ENCODE results near the gene KRTAP23-1. TPM values are rescaled to one million over a fixed set of nuclear protein-coding genes. Genes with fewer than 3 reads are reported as not detected.

KRTAP23-1 gene
- total RNA-seq, 1 donor from 2014 or later = not detected

DNA sequence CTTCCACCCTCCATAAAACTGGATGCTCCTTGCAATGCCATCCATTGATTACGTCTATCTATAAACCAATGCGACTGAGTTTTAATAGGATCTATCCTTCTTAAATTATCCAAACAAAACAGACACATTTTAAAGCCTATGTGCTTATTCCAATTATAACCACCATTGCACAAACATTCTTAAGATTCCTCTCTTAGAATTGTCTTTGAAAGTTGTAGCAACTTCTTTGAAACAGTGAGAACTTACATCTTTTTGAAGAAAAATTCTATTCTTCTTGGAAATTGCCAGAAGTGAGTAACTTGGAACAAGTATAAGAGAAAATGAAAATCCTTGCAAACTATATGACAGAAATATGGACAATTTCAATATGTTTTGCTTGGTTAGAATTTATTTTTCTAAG lies 28.2 kb downstream of the KRTAP23-1 start, which contains the start of gene KRTAP26-1:
KRTAP26-1 (minus strand) TSS at position 101 of the 400 bp plus-strand sequence. CDS start 280 bp downstream, outside the sequence.
- H3K36me3 Mint-ChIP-seq (ENCODE audit: low read depth, unreplicated experiment) = no peaks in the 10 kb centered on the region
- H3K4me1 Mint-ChIP-seq (ENCODE audit: unreplicated experiment) = peaks cover 7% of the 10 kb centered on the region
- no peaks in the 10 kb centered on the region for H3K27me3 Mint-ChIP-seq (ENCODE audit: unreplicated experiment)
- no peak within 1 kb of the TSS for H3K27ac Mint-ChIP-seq (ENCODE audit: unreplicated experiment)
- no peaks in the 10 kb centered on the region for H3K9me3 Mint-ChIP-seq (ENCODE audit: unreplicated experiment)
- TF ChIP-seq, protein P1, sequence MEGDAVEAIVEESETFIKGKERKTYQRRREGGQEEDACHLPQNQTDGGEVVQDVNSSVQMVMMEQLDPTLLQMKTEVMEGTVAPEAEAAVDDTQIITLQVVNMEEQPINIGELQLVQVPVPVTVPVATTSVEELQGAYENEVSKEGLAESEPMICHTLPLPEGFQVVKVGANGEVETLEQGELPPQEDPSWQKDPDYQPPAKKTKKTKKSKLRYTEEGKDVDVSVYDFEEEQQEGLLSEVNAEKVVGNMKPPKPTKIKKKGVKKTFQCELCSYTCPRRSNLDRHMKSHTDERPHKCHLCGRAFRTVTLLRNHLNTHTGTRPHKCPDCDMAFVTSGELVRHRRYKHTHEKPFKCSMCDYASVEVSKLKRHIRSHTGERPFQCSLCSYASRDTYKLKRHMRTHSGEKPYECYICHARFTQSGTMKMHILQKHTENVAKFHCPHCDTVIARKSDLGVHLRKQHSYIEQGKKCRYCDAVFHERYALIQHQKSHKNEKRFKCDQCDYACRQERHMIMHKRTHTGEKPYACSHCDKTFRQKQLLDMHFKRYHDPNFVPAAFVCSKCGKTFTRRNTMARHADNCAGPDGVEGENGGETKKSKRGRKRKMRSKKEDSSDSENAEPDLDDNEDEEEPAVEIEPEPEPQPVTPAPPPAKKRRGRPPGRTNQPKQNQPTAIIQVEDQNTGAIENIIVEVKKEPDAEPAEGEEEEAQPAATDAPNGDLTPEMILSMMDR (IDR thresholded peaks at IDR 0.05; ENCODE audit: unreplicated experiment) = no peak
- H3K4me3 Mint-ChIP-seq (ENCODE audit: unreplicated experiment) = no peak within 1 kb of the TSS
- no peak for DNase-seq (ENCODE audit: low spot score)

DNA sequence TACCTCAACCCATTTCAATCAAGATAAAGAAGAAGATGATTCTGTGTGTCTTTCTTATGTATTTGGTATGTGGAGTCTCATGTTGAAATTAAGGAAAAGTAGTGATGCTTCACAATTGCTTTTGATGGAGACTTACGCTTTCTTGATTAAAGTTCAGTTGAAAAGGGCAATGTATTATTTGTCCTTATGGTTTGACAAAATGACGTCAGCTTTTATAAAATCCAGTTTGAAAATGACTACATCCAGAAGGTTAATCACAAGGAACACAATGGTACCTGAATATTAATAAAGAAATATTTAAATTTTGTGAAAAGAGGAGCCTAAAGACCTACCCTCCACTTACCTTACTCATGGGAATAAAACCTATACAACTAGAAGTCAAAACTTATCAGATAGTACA lies 32.7 kb downstream of the KRTAP23-1 start:
- Mint-ChIP-seq H3K9me3 (ENCODE audit: unreplicated experiment) (no peaks in the 10 kb centered on the region), H3K27me3 (ENCODE audit: unreplicated experiment) (no peaks in the 10 kb centered on the region), H3K27ac (ENCODE audit: unreplicated experiment) (no peak overlapping the region), H3K36me3 (ENCODE audit: low read depth, unreplicated experiment) (no peaks in the 10 kb centered on the region), H3K4me3 (ENCODE audit: unreplicated experiment) (no peak overlapping the region), H3K4me1 (ENCODE audit: unreplicated experiment) (peaks cover 7% of the 10 kb centered on the region)
- no peak for DNase-seq (ENCODE audit: low spot score)
- TF ChIP-seq, protein P1 (IDR thresholded peaks at IDR 0.05; ENCODE audit: unreplicated experiment) = no peak

DNA sequence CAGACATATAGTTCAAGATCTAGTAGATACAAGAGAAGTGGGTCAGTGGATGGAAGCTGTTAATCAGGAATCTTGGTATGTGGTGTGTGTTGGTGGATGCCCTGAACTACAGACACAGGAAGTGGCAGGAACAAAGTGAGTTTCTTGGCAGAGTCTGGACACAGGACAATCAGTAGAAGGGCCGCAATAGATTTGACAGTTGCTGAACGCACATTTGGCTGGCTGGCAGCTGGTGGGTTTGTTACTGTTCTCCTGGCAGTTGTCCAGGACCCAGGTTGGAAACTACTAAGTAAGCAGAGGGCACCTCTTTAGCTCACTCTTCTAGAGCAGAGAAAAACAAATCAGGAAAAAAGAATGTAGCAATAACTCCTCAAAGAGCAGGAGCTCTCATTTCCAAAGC lies 41.5 kb downstream of the KRTAP23-1 start:
- TF ChIP-seq, protein P1 (IDR thresholded peaks at IDR 0.05; ENCODE audit: unreplicated experiment) = no peak
- H3K4me3 Mint-ChIP-seq (ENCODE audit: unreplicated experiment) = no peak overlapping the region

DNA sequence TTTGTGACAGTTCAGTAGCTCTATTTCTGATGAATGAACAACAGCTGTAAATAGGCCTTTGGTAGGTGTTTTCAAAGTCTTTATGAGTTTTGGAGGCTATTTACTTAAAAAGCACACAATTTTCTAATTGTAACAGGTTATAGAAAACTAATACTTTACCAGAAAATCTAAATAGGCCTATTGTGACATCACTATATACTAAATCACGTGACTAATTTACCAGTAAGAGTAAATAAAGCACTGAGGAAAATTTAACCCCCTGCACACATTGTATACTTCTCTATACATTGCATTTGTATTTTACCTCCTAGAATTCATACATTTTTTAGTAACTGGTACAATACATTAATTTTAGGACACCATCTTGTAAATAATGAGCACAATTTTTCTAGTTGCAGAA lies 43.3 kb downstream of the KRTAP23-1 start:
- Mint-ChIP-seq H3K27me3 (ENCODE audit: unreplicated experiment) (peaks cover 3% of the 10 kb centered on the region), H3K4me1 (ENCODE audit: unreplicated experiment) (peaks cover 4% of the 10 kb centered on the region), H3K36me3 (ENCODE audit: low read depth, unreplicated experiment) (no peaks in the 10 kb centered on the region), H3K27ac (ENCODE audit: unreplicated experiment) (no peak overlapping the region), H3K9me3 (ENCODE audit: unreplicated experiment) (no peaks in the 10 kb centered on the region), H3K4me3 (ENCODE audit: unreplicated experiment) (no peak overlapping the region)
- TF ChIP-seq, protein P1 (IDR thresholded peaks at IDR 0.05; ENCODE audit: unreplicated experiment) = no peak
- DNase-seq (ENCODE audit: low spot score) = no peak

More for the DNA sequence above, 41.5 kb downstream of the KRTAP23-1 start:
- Mint-ChIP-seq H3K4me1 (ENCODE audit: unreplicated experiment) (peaks cover 4% of the 10 kb centered on the region), H3K36me3 (ENCODE audit: low read depth, unreplicated experiment) (no peaks in the 10 kb centered on the region), H3K27ac (ENCODE audit: unreplicated experiment) (no peak overlapping the region), H3K9me3 (ENCODE audit: unreplicated experiment) (no peaks in the 10 kb centered on the region), H3K27me3 (ENCODE audit: unreplicated experiment) (peaks cover 3% of the 10 kb centered on the region)
- DNase-seq (ENCODE audit: low spot score) = no peak

Small RNA genes within 50 kb of the gene (microRNA-seq; reads per million reads assigned to microRNA genes)
- not detected for gene MIR4327 (ENCODE audit: unreplicated experiment)

Other genes starting within 250 kb of the KRTAP23-1 start
- gene CLDN17, start 181.8 kb downstream of the KRTAP23-1 start, total RNA-seq (ENCODE audit: unreplicated experiment) = not detected
- not detected for gene CLDN8, start 132.5 kb downstream of the KRTAP23-1 start, total RNA-seq (ENCODE audit: unreplicated experiment)
- not detected for gene KRTAP24-1, start 65.7 kb downstream of the KRTAP23-1 start, total RNA-seq (ENCODE audit: unreplicated experiment)
- not detected for gene KRTAP25-1, start 59.1 kb downstream of the KRTAP23-1 start, total RNA-seq (ENCODE audit: unreplicated experiment)
- not detected for gene KRTAP26-1, start 28.3 kb downstream of the KRTAP23-1 start, total RNA-seq (ENCODE audit: unreplicated experiment)
- gene KRTAP27-1, start 10.9 kb downstream of the KRTAP23-1 start, total RNA-seq (ENCODE audit: unreplicated experiment) = not detected
- gene KRTAP13-2, start 23.7 kb upstream of the KRTAP23-1 start, total RNA-seq (ENCODE audit: unreplicated experiment) = not detected
- not detected for gene KRTAP13-1, start 47.4 kb upstream of the KRTAP23-1 start, total RNA-seq (ENCODE audit: unreplicated experiment)
- not detected for gene KRTAP13-3, start 77.3 kb upstream of the KRTAP23-1 start, total RNA-seq (ENCODE audit: unreplicated experiment)
- not detected for gene KRTAP13-4, start 81.6 kb upstream of the KRTAP23-1 start, total RNA-seq (ENCODE audit: unreplicated experiment)
- not detected for gene KRTAP15-1, start 91.7 kb upstream of the KRTAP23-1 start, total RNA-seq (ENCODE audit: unreplicated experiment)
- gene KRTAP19-1, start 131.8 kb upstream of the KRTAP23-1 start, total RNA-seq (ENCODE audit: unreplicated experiment) = not detected
- gene KRTAP19-2, start 138.8 kb upstream of the KRTAP23-1 start, total RNA-seq (ENCODE audit: unreplicated experiment) = not detected
- not detected for gene KRTAP19-3, start 143.4 kb upstream of the KRTAP23-1 start, total RNA-seq (ENCODE audit: unreplicated experiment)
- not detected for gene KRTAP19-4, start 148.6 kb upstream of the KRTAP23-1 start, total RNA-seq (ENCODE audit: unreplicated experiment)
- gene KRTAP19-5, start 153.5 kb upstream of the KRTAP23-1 start, total RNA-seq (ENCODE audit: unreplicated experiment) = not detected
- not detected for gene KRTAP19-6, start 193.3 kb upstream of the KRTAP23-1 start, total RNA-seq (ENCODE audit: unreplicated experiment)
- not detected for gene KRTAP19-7, start 212.7 kb upstream of the KRTAP23-1 start, total RNA-seq (ENCODE audit: unreplicated experiment)
- not detected for gene KRTAP22-2, start 241.8 kb upstream of the KRTAP23-1 start, total RNA-seq (ENCODE audit: unreplicated experiment)
- not detected for gene KRTAP6-3, start 243.8 kb upstream of the KRTAP23-1 start, total RNA-seq (ENCODE audit: unreplicated experiment)